Mesodermal cell (in vitro differentiated cells): ENCODE results near the gene TAF6.

Experiments used
- H3K27ac ChIP-seq: 2 replicates; pipeline ENCODE4 v1.7.0; 2013; ENCODE audit warnings: mild to moderate bottlenecking, low read depth, low read length, moderate library complexity; ENCODE audit not compliant: severe bottlenecking
- H3K36me3 ChIP-seq: 2 replicates; pipeline ENCODE4 v1.7.1; 2013; ENCODE audit warnings: mild to moderate bottlenecking, low read length, moderate library complexity; ENCODE audit not compliant: control insufficient read depth, insufficient read depth
- H3K4me1 ChIP-seq: one replicate; pipeline ENCODE4 v1.7.1; 2013; ENCODE audit warnings: mild to moderate bottlenecking, low read length; ENCODE audit not compliant: insufficient read depth, control insufficient read depth, poor library complexity, severe bottlenecking
- H3K4me3 ChIP-seq: 2 replicates; pipeline ENCODE4 v1.7.0; 2013; ENCODE audit warnings: low read length, control low read depth, mild to moderate bottlenecking; ENCODE audit not compliant: insufficient read depth, poor library complexity, severe bottlenecking; ENCODE audit errors: extremely low read depth
- H3K9me3 ChIP-seq: 2 replicates; pipeline ENCODE4 v1.7.1; 2013; ENCODE audit warnings: mild to moderate bottlenecking, low read length, moderate library complexity; ENCODE audit not compliant: control insufficient read depth
- WGBS, 2 experiments: methylation state at CpG; one replicate each; pipeline ENCODE4 v1.1.5; 2013; ENCODE audit warnings: missing lambda C conversion rate in 2 of 2; ENCODE audit not compliant: insufficient coverage in 2 of 2; 5-methylcytosine and 5-hydroxymethylcytosine counted together

TAF6 gene

DNA sequence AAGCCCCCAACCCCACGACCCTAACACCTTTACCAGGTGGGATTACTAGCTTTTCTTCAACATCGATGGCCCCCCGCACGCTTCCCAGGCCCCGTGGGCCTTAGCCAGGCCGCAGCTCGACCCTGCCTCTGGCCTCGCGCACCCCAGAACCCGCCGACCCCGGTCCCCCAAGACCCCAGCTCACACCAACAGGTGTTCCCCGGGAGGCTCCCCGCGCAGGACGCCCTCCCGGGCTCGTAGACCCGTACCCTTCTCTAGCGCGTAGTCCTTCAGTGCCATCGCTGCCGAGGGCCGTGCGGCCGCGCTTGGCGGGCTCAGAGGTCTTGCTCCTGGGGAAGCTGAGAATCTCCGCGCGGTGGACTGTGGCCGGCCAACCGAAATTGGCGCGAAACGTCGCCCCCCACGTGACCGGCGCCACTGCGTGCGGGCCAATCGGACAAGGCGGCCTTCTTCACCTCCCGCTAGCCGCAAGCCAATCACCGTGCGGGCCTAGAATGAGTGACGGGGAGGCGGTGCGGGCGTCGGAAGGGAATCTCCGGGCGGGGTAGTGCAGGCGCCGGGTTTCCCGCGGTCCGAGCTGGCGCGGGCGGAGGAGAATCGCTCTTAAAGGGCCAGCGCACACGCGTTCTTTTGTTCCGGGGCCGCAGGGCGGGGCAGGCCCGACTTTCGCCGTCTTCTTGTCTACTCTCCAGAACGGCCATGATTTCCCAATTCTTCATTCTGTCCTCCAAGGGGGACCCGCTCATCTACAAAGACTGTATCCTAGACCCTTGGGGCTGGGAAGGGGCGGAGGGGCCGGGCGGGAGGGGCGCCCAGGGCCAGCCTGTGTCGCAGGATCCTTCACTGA is 17.9 kb downstream of the TAF6 start, which contains the start of the genes AP4M1 and MCM7:
TSS of gene AP4M1 (plus strand) at position 628 of the 847 bp plus-strand sequence. CDS start at position 700, 72 bp downstream.
TSS of gene MCM7 (minus strand) at position 382 of the 847 bp plus-strand sequence. CDS start at position 279, 103 bp downstream.
- Histone ChIP-seq H3K4me3 (peak within 1 kb of the TSS; percentile 100), H3K36me3 (peaks cover 70% of the 10 kb centered on the region), H3K4me1 (peaks cover 30% of the 10 kb centered on the region), H3K27ac (peak within 1 kb of the TSS; percentile 96), H3K9me3 (no peaks in the 10 kb centered on the region)
- WGBS, 2 experiments = 0 to 1% methylated on average over 58 to 59 of the region's 80 CpGs

- H3K4me3 ChIP-seq = peak overlapping the region; percentile 100
- H3K27ac ChIP-seq = peak overlapping the region; percentile 96
- peaks cover 36% of the 10 kb centered on the region for H3K4me1 ChIP-seq
- no peaks in the 10 kb centered on the region for H3K9me3 ChIP-seq
- peaks cover 70% of the 10 kb centered on the region for H3K36me3 ChIP-seq
- 0% methylated on average over 31 to 48 of the region's 61 CpGs for WGBS, 2 experiments
Observed at GRCh38 chr7:100100420-100101015, 18.6 kb downstream of the TAF6 start.

- Histone ChIP-seq H3K4me3 (peak overlapping the region; percentile 100), H3K36me3 (peaks cover 71% of the 10 kb centered on the region), H3K4me1 (peaks cover 41% of the 10 kb centered on the region), H3K27ac (peak overlapping the region; percentile 96), H3K9me3 (no peaks in the 10 kb centered on the region)
- WGBS, 2 experiments = 86 to 91% methylated on average over 12 of the region's 12 CpGs
Observed at GRCh38 chr7:100099452-100099851, 19.7 kb downstream of the TAF6 start.

- WGBS, 2 experiments = 92 to 99% methylated on average over 8 to 10 of the region's 10 CpGs
- Histone ChIP-seq H3K4me3 (peak overlapping the region; percentile 100), H3K4me1 (peaks cover 47% of the 10 kb centered on the region), H3K36me3 (peaks cover 71% of the 10 kb centered on the region), H3K27ac (peak overlapping the region; percentile 6), H3K9me3 (no peaks in the 10 kb centered on the region)
Observed at GRCh38 chr7:100098913-100099312, 20.2 kb downstream of the TAF6 start.

DNA sequence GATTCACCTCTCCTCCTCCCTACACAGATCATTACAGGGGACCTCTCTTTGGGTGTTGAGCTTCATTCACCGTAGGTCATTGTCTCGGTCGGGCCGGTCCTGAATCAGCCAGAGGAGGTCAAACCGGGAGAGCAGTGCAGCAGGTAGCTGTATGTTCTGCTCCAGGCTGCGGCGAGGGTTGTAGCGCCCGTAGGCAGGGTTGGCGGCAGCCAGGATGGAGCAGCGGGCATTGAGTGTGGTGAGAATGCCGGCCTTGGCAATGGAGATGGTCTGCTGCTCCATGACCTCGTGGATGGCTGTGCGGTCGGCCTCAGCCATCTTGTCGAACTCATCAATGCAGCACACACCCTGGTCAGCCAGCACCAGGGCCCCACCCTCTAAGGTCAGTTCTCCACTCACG is 23.5 kb downstream of the TAF6 start:
- 97 to 98% methylated on average over 15 to 17 of the region's 17 CpGs for WGBS, 2 experiments
- Histone ChIP-seq H3K27ac (peak overlapping the region; percentile 31), H3K36me3 (peaks cover 95% of the 10 kb centered on the region), H3K9me3 (no peaks in the 10 kb centered on the region), H3K4me1 (peaks cover 49% of the 10 kb centered on the region), H3K4me3 (no peak overlapping the region)

GRCh38 chr7:100095289-100095688 is 23.9 kb downstream of the TAF6 start:
- Histone ChIP-seq H3K4me3 (no peak overlapping the region), H3K36me3 (peaks cover 99% of the 10 kb centered on the region)

DNA sequence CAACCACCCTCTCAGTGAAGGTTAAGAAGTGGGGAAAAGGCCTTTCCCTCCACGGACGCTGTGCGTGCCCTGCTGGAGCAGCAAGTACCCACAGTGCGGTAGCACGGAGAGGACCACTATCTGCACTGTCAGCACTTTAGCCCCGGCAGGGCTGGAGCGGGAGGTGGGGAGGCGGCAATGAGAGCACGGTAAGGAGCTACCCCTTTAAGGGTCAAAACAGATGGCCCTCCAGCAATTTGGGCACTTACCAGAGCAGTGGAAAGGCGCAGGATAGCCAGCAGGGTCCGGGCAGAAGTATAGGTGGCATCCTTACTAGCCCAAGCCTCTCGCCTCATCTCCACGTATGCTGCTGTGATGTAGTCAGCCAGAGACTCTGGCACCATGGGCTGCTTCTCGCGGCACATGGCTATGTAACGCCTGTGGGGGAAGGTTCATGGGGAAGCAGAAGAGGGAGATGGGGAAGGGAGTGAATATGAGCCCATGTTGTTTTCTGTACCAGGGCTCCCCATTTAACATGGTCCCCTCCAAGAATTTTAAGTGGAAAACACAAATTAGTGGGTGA is 25.2 kb downstream of the TAF6 start:
- H3K27ac ChIP-seq = peak overlapping the region; percentile 7

More at GRCh38 chr7:100095289-100095688, 23.9 kb downstream of the TAF6 start:
- H3K4me1 ChIP-seq = peaks cover 52% of the 10 kb centered on the region
- H3K9me3 ChIP-seq = no peaks in the 10 kb centered on the region
- WGBS, 2 experiments = 89 to 96% methylated on average over 4 to 5 of the region's 9 CpGs
- peak overlapping the region; percentile 7 for H3K27ac ChIP-seq

GRCh38 chr7:100093498-100093897 is 25.7 kb downstream of the TAF6 start:
- H3K27ac ChIP-seq = peak overlapping the region; percentile 7
- H3K4me3 ChIP-seq = no peak overlapping the region
- peaks cover 88% of the 10 kb centered on the region for H3K36me3 ChIP-seq
- WGBS, 2 experiments = 86 to 91% methylated on average over 12 of the region's 13 CpGs
- peaks cover 46% of the 10 kb centered on the region for H3K4me1 ChIP-seq
- H3K9me3 ChIP-seq = no peaks in the 10 kb centered on the region

More for the DNA sequence above, 25.2 kb downstream of the TAF6 start:
- 94 to 97% methylated on average over 11 to 16 of the region's 16 CpGs for WGBS, 2 experiments
- Histone ChIP-seq H3K4me3 (no peak overlapping the region), H3K9me3 (no peaks in the 10 kb centered on the region), H3K36me3 (peaks cover 93% of the 10 kb centered on the region), H3K4me1 (peaks cover 51% of the 10 kb centered on the region)

DNA sequence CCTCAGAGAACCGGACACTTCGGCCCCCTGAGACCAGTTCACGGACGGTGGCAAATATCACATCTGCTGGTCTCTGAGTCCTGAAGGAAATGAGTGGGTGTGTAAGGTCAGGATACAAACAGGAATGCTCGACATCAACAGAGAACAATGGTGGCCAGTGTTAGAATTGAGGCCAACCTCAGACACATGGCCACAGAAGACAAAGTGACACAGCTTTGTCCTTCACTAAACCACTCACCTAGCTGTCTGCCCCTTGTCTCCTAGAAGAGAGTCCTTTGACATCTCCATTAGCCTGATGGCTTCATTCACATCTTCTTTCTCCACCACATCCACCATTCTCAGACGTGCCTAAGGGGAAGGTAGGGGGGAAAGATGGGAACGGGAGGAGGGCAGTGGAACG is 26.1 kb downstream of the TAF6 start:
- Histone ChIP-seq H3K9me3 (no peaks in the 10 kb centered on the region), H3K36me3 (peaks cover 84% of the 10 kb centered on the region), H3K4me1 (peaks cover 41% of the 10 kb centered on the region), H3K4me3 (no peak overlapping the region), H3K27ac (peak overlapping the region; percentile 7)
- WGBS, 2 experiments = 94 to 95% methylated on average over 5 of the region's 8 CpGs

GRCh38 chr7:100091411-100092181 is 27.6 kb downstream of the TAF6 start:
- 85 to 88% methylated on average over 15 to 18 of the region's 19 CpGs for WGBS, 2 experiments
- Histone ChIP-seq H3K9me3 (no peaks in the 10 kb centered on the region), H3K4me3 (no peak overlapping the region), H3K27ac (peak overlapping the region; percentile 50), H3K4me1 (peaks cover 49% of the 10 kb centered on the region), H3K36me3 (peaks cover 69% of the 10 kb centered on the region)
